ENCODE measurements around the gene EPHA5.
"Not testable (repeated sequence)": the region's sequence is repeated elsewhere in the genome, so short reads cannot be mapped to it uniquely, and the experiment has no call there.

The EPHA5 gene

GRCh38 chr4:65344278-65344825 lies 325.9 kb downstream of the EPHA5 start:
- no peak for DNase-seq

GRCh38 chr4:65343342-65343741 lies 326.9 kb downstream of the EPHA5 start:
- DNase-seq: no peak

- DNase-seq: no peak
These were observed 328.7 kb downstream of the EPHA5 start for GRCh38 chr4:65341557-65341956.

GRCh38 chr4:65340382-65341109 lies 329.7 kb downstream of the EPHA5 start:
- DNase-seq: no peak

- no peak for DNase-seq
These were observed 332.9 kb downstream of the EPHA5 start for GRCh38 chr4:65337371-65337770.

- no peak for DNase-seq
These were observed 333.8 kb downstream of the EPHA5 start for GRCh38 chr4:65336465-65336864.

GRCh38 chr4:65316534-65316933 lies 353.8 kb downstream of the EPHA5 start:
- DNase-seq: no peak

- DNase-seq: no peak
These were observed 359.2 kb downstream of the EPHA5 start for GRCh38 chr4:65311120-65311519.

GRCh38 chr4:65310586-65310985 lies 359.7 kb downstream of the EPHA5 start:
- no peak for DNase-seq

- DNase-seq: not testable (repeated sequence)
These were observed 361.7 kb downstream of the EPHA5 start for GRCh38 chr4:65308626-65309025.

- no peak for DNase-seq
These were observed 368.1 kb downstream of the EPHA5 start for GRCh38 chr4:65302145-65302544.

GRCh38 chr4:65296246-65296645 lies 374.0 kb downstream of the EPHA5 start:
- no peak for DNase-seq

GRCh38 chr4:65287071-65287470 lies 383.2 kb downstream of the EPHA5 start:
- no peak for DNase-seq
